Bronchial epithelial cell (primary cell): ENCODE measurements around the gene DLGAP3. TPM values are rescaled to one million over a fixed set of nuclear protein-coding genes. Genes with fewer than 3 reads are reported as not detected.
"Not testable (repeated sequence)": the region's sequence is repeated elsewhere in the genome, so short reads cannot be mapped to it uniquely, and the experiment has no call there.

Experiments
- DNase-seq: peaks from one replicate; pipeline ENCODE4 v3.0.0-alpha.2; 2010; ENCODE audit warnings: low read depth
- FAIRE-seq: peaks from 2 replicates; lab custom pipeline; 2011; peaks lifted over from hg19 to GRCh38; lab: Jason Lieb, UNC
- H3K27me3 ChIP-seq: 2 replicates; pipeline ENCODE4 v1.5.1; 2011; ENCODE audit warnings: low read length; ENCODE audit not compliant: control insufficient read depth, insufficient read depth
- H3K36me3 ChIP-seq: 2 replicates; pipeline ENCODE4 v1.5.1; 2011; ENCODE audit warnings: low read length; ENCODE audit not compliant: control insufficient read depth, insufficient read depth
- H3K4me3 ChIP-seq: 2 replicates; pipeline ENCODE4 v1.5.1; 2011; ENCODE audit warnings: mild to moderate bottlenecking, low read depth, low read length, control low read depth
- total RNA-seq: library from RNA; depleted of rRNA; stranded (reverse); fragments of >200 nt; gene quantifications from 2 replicates; pipeline ENCODE4 v1.2.1, GENCODE V29; 2014
- TF ChIP-seq, protein P1 (sequence below): IDR thresholded peaks from 2 replicates; pipeline ENCODE4 v1.5.1; 2011; ENCODE audit warnings: mild to moderate bottlenecking, moderate library complexity, low read length, control low read depth, inconsistent platforms; ENCODE audit not compliant: insufficient read depth, severe bottlenecking

DLGAP3 gene
- total RNA-seq, 1 donor from 2014 or later: not detected

DNA sequence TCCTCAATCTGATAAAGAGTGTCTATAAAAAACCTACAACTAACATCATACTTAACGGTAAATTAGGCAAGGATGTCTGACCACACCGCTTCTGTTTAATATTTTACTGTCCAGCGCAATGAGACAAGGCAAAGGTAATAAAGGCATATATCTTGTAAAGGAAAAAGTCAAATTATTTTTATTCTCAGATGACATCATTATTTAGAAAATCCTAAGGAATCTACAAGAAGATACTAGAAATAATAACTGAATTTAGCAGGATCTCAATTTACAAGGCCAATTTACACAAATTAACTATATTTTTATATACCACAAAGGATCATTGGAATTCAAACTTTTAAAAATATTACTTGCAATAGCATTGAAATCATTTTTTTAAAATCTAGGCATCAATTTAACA, 107.2 kb downstream of the DLGAP3 start:
- TF ChIP-seq, protein P1, sequence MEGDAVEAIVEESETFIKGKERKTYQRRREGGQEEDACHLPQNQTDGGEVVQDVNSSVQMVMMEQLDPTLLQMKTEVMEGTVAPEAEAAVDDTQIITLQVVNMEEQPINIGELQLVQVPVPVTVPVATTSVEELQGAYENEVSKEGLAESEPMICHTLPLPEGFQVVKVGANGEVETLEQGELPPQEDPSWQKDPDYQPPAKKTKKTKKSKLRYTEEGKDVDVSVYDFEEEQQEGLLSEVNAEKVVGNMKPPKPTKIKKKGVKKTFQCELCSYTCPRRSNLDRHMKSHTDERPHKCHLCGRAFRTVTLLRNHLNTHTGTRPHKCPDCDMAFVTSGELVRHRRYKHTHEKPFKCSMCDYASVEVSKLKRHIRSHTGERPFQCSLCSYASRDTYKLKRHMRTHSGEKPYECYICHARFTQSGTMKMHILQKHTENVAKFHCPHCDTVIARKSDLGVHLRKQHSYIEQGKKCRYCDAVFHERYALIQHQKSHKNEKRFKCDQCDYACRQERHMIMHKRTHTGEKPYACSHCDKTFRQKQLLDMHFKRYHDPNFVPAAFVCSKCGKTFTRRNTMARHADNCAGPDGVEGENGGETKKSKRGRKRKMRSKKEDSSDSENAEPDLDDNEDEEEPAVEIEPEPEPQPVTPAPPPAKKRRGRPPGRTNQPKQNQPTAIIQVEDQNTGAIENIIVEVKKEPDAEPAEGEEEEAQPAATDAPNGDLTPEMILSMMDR: no peak
- H3K27me3 ChIP-seq: no peaks in the 10 kb centered on the region
- H3K36me3 ChIP-seq: no peaks in the 10 kb centered on the region
- DNase-seq: no peak
- no peak overlapping the region for H3K4me3 ChIP-seq
- no peak for FAIRE-seq

DNA sequence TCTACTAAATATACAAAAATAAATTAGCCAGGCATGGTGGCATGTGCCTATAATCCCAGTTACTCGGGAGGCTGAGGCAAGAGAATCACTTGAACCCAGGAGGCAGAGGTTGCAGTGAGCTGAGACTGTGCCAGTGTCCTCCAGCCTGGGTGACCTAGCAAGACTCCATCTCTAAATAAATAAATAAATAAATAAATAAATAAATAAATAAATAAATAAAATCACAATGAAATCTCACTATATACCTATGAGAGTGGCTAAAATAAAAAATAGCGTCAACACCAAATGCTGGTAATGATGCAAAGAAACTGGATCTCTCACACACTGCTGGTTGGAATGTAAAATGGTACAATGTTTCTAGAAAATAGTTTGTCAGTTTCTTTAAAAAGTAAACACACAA, 110.6 kb downstream of the DLGAP3 start:
- not testable (repeated sequence) for H3K4me3 ChIP-seq, FAIRE-seq, H3K36me3 ChIP-seq, H3K27me3 ChIP-seq, DNase-seq

DNA sequence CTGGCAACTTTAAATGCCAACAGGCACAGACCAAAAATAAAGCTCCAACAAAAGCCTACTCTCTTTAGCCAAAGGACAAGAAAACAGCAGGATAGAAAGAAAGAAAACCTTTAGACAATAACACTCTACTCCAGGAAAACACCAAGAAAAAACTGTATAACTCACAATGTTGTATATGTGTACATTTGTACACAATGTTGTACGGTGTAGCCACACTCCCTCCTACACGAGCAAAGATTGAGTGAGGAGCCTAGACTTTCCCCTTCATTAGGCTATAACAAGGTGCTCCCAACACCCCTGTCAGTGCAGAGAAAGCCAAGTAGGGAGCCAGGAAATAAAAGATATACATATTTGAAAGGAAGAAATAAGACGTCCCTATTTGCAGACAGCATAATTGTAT, 112.7 kb downstream of the DLGAP3 start:
- DNase-seq (no peak), FAIRE-seq (no peak)
- TF ChIP-seq, protein P1: no peak
- Histone ChIP-seq H3K27me3 (no peaks in the 10 kb centered on the region), H3K4me3 (no peak overlapping the region), H3K36me3 (no peaks in the 10 kb centered on the region)

- TF ChIP-seq, protein P1: no peak
- no peaks in the 10 kb centered on the region for H3K27me3 ChIP-seq
- H3K4me3 ChIP-seq: no peak overlapping the region
- FAIRE-seq (no peak), DNase-seq (no peak)
- no peaks in the 10 kb centered on the region for H3K36me3 ChIP-seq
These were observed 113.1 kb downstream of the DLGAP3 start for GRCh38 chr1:34816332-34816731.

Other genes with a start within 250 kb of the DLGAP3 start
- 95.8 and 101 TPM in 2 replicates for gene GJB5, start 174.6 kb downstream of the DLGAP3 start, total RNA-seq
- gene GJB4, start 169.9 kb downstream of the DLGAP3 start, total RNA-seq: 8.2 and 17.3 TPM in 2 replicates
- 136 and 159 TPM in 2 replicates for gene GJB3, start 148.4 kb downstream of the DLGAP3 start, total RNA-seq
- gene GJA4, start 136.7 kb downstream of the DLGAP3 start, total RNA-seq: not detected in 2 replicates
- 34.8 and 36.1 TPM in 2 replicates for gene SMIM12, start 69.9 kb downstream of the DLGAP3 start, total RNA-seq
- 7.8 and 8.4 TPM in 2 replicates for gene TMEM35B, start 55.7 kb upstream of the DLGAP3 start, total RNA-seq
- gene ZMYM6, start 102.3 kb upstream of the DLGAP3 start, total RNA-seq: 10.5 and 10.8 TPM in 2 replicates
- 21.0 and 23.2 TPM in 2 replicates for gene ZMYM1, start 149.7 kb upstream of the DLGAP3 start, total RNA-seq